Gastroesophageal sphincter (tissue), 3 donors: ENCODE measurements around the gene UBAC2.

Experiments used
- CTCF ChIP-seq, 4 experiments: fragments of 200-600 bp in 2 of 4; fragments of 450-650 bp in 2 of 4; sonication (generic) in 1 of 4; IDR thresholded peaks; one replicate each; pipeline ENCODE4 v1.5.1; 2017 to 2019; ENCODE audit warnings: antibody characterized with exemption in 4 of 4, mild to moderate bottlenecking in 2 of 4, moderate library complexity in 2 of 4
- EP300 ChIP-seq: sonication (generic); formaldehyde crosslinking; IDR thresholded peaks from one replicate; pipeline ENCODE4 v1.6.1; 2017; ENCODE audit warnings: antibody characterized with exemption, mild to moderate bottlenecking

- TF ChIP-seq CTCF (IDR thresholded peaks at IDR 0.05) (no peak), EP300 (no peak)
Observed at GRCh38 chr13:99356012-99356261, 155.3 kb downstream of the UBAC2 start.
